Measurements from ENCODE around the gene TRABD2A.
"Not testable (repeated sequence)": the region's sequence is repeated elsewhere in the genome, so short reads cannot be mapped to it uniquely, and the experiment has no call there.

The TRABD2A gene, protein sequence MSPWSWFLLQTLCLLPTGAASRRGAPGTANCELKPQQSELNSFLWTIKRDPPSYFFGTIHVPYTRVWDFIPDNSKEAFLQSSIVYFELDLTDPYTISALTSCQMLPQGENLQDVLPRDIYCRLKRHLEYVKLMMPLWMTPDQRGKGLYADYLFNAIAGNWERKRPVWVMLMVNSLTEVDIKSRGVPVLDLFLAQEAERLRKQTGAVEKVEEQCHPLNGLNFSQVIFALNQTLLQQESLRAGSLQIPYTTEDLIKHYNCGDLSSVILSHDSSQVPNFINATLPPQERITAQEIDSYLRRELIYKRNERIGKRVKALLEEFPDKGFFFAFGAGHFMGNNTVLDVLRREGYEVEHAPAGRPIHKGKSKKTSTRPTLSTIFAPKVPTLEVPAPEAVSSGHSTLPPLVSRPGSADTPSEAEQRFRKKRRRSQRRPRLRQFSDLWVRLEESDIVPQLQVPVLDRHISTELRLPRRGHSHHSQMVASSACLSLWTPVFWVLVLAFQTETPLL

GRCh38 chr2:84880645-84881521, at the start of gene TRABD2A:
TSS of gene TRABD2A (minus strand) at chr2:84881084. CDS start at chr2:84881039, 45 bp downstream.
- no peaks in the 10 kb centered on the region for H3K9me3 Mint-ChIP-seq
- peak; percentile 50 for ATAC-seq (replicated peaks; ENCODE audit: extremely low read depth, poor library complexity, severe bottlenecking)
- no peak for DNase-seq (ENCODE audit: low spot score in 2 of 2)
- H3K27ac Mint-ChIP-seq (ENCODE audit: low read depth): peak within 1 kb of the TSS; percentile 90
- no peaks in the 10 kb centered on the region for H3K27me3 Mint-ChIP-seq
- peaks cover 22% of the 10 kb centered on the region for H3K36me3 Mint-ChIP-seq (ENCODE audit: insufficient read depth)
- peak within 1 kb of the TSS; percentile 87 for H3K4me3 Mint-ChIP-seq
- peaks cover 49% of the 10 kb centered on the region for H3K4me1 Mint-ChIP-seq

- Mint-ChIP-seq H3K27me3 (no peaks in the 10 kb centered on the region), H3K4me3 (peak overlapping the region; percentile 97), H3K4me1 (peaks cover 42% of the 10 kb centered on the region), H3K27ac (ENCODE audit: low read depth) (peak overlapping the region; percentile 99), H3K9me3 (no peaks in the 10 kb centered on the region), H3K36me3 (ENCODE audit: insufficient read depth) (peaks cover 15% of the 10 kb centered on the region)
- DNase-seq (ENCODE audit: low spot score in 2 of 2): no peak
- no peak for ATAC-seq (replicated peaks; ENCODE audit: extremely low read depth, poor library complexity, severe bottlenecking)
Observed at GRCh38 chr2:84927275-84927627, 46.4 kb upstream of the TRABD2A start.

DNA sequence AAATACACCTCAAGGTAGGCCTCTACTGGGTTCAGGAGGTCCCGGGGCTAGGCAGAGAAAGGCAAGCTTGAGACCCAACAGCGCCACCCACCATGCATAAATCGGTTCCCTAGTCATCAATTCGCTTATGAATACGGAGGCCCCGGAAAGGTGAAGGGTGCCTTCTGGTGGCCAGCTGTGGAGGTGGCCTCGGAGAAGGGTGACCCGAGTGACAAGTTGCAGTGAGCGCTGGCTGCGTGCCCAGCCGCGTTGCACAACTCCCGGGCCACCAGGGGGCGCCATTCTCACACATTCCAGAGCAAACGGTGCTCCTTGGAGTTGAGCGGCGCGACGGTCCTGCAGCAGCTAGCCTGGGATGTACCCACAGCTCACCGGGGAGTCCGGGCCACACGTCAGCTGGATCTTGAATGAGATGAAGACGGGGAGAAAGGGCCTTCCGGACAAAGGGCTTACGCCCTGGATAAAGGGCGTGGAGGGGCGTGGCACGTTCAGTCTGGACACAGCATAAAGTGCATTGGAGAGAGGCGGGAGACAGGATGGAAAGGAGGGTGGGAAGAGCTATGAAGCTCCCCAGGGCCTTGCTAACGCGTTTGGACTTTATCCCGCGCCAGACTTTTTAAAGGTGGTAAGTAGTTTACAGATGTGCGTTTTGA, 45.0 kb upstream of the TRABD2A start:
- Mint-ChIP-seq H3K27ac (ENCODE audit: low read depth) (peak overlapping the region; percentile 99), H3K4me1 (peaks cover 31% of the 10 kb centered on the region), H3K27me3 (no peaks in the 10 kb centered on the region), H3K9me3 (no peaks in the 10 kb centered on the region), H3K36me3 (ENCODE audit: insufficient read depth) (peaks cover 15% of the 10 kb centered on the region), H3K4me3 (peak overlapping the region; percentile 97)
- ATAC-seq (replicated peaks; ENCODE audit: extremely low read depth, poor library complexity, severe bottlenecking): peak; percentile 86
- DNase-seq (ENCODE audit: low spot score in 2 of 2): peak; percentile 96 to 99

DNA sequence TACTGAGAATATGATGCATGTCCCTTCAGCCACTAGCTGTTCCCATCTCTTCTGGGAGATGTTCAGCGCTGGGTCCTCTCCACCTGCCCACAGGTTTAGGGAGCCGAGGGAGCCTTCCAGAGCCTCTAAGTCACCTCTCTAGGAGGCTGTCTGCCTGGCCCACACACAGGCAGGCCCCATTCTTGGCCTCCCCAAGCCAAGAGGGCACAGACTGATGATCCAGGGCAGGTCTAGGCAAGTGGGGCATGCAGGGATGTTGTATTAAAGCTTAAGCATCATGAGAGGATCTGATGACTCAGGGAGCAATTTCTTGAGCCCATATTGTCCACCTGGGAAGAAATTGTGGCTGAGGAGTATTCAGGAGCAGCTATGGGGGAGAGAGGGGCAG, 44.4 kb upstream of the TRABD2A start:
- peak overlapping the region; percentile 97 for H3K4me3 Mint-ChIP-seq
- DNase-seq (ENCODE audit: low spot score in 2 of 2) (no peak), ATAC-seq (replicated peaks; ENCODE audit: extremely low read depth, poor library complexity, severe bottlenecking) (peak; percentile 4)
- peaks cover 31% of the 10 kb centered on the region for H3K4me1 Mint-ChIP-seq
- peak overlapping the region; percentile 99 for H3K27ac Mint-ChIP-seq (ENCODE audit: low read depth)
- no peaks in the 10 kb centered on the region for H3K9me3 Mint-ChIP-seq
- peaks cover 15% of the 10 kb centered on the region for H3K36me3 Mint-ChIP-seq (ENCODE audit: insufficient read depth)
- H3K27me3 Mint-ChIP-seq: no peaks in the 10 kb centered on the region

DNA sequence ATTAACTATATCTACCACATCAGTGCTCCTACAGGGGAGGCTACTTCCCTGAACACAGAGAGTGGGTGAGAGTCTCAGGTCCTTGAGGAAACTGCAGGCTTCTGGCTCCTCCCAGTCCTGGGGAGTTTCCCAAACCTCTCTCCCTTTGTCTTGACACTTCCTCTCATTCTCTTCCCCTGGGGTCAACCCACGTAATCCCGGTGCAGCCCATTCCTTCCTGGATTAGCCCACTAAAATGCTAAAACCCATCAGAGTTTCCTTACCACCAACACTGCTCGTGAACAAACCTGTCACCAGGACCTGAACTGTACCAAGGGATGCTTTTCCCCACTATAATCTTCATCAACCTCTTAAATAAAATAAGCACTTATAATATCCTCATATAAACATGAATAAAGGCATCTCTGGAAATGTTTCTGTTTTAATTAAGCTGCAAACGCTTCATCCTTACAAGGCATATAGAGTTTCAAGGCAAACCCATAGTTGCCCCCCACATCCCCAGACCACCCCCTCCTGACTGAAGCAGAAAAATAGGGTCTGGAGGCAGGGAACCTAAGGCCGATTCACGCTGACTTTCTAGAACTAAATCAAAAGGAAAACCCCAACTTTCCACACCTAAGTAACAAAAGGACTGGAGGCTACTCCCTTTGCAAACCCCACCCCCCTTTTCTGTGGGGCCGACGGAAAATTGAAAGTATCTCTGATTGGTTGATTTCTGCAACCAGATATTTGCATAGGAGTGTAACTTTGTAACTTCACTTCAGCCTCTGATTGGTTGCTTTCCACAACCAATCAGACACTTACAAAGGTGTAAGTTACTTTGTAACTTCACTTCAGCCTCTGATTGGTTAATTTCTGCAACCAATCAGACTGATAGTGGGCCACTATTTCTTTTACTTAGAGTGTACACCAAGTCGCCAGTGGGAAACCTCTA, 43.6 kb upstream of the TRABD2A start:
- ATAC-seq (replicated peaks; ENCODE audit: extremely low read depth, poor library complexity, severe bottlenecking) (no peak), DNase-seq (ENCODE audit: low spot score in 2 of 2) (no peak)
- H3K36me3 Mint-ChIP-seq (ENCODE audit: insufficient read depth): peaks cover 15% of the 10 kb centered on the region

DNA sequence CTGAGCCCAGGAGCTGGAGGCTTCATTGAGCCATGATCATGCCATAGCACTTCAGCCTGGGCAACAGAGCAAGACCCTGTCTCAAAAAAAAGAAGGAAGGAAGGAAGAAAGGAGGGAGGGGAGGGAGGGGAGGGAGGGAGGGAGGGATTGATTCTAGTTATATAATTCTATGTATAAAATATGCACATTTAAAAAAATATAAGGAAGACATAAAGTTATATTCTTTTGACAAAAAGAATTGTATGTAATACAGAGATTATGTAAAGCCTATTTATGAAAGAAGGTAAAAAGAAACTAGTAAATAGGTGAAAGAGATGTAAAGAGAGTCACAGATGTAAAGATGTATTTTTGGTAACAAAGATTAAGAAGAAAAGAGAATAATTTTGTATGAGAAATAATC, 42.1 kb upstream of the TRABD2A start:
- no peak overlapping the region for H3K4me3 Mint-ChIP-seq
- no peaks in the 10 kb centered on the region for H3K9me3 Mint-ChIP-seq
- H3K4me1 Mint-ChIP-seq: peaks cover 38% of the 10 kb centered on the region
- ATAC-seq (replicated peaks; ENCODE audit: extremely low read depth, poor library complexity, severe bottlenecking) (no peak), DNase-seq (ENCODE audit: low spot score in 2 of 2) (no peak)
- peaks cover 15% of the 10 kb centered on the region for H3K36me3 Mint-ChIP-seq (ENCODE audit: insufficient read depth)
- no peak overlapping the region for H3K27ac Mint-ChIP-seq (ENCODE audit: low read depth)
- no peaks in the 10 kb centered on the region for H3K27me3 Mint-ChIP-seq

More for the DNA sequence above, 43.6 kb upstream of the TRABD2A start:
- Mint-ChIP-seq H3K4me1 (peaks cover 35% of the 10 kb centered on the region), H3K4me3 (no peak overlapping the region), H3K9me3 (no peaks in the 10 kb centered on the region), H3K27me3 (no peaks in the 10 kb centered on the region), H3K27ac (ENCODE audit: low read depth) (peak overlapping the region; percentile 99)

- Mint-ChIP-seq H3K27ac (ENCODE audit: low read depth) (peak overlapping the region; percentile 54), H3K4me3 (no peak overlapping the region), H3K27me3 (no peaks in the 10 kb centered on the region), H3K36me3 (ENCODE audit: insufficient read depth) (no peaks in the 10 kb centered on the region), H3K9me3 (no peaks in the 10 kb centered on the region), H3K4me1 (peaks cover 15% of the 10 kb centered on the region)
- DNase-seq (ENCODE audit: low spot score in 2 of 2) (no peak), ATAC-seq (replicated peaks; ENCODE audit: extremely low read depth, poor library complexity, severe bottlenecking) (no peak)
Observed at GRCh38 chr2:84919885-84920580, 39.1 kb upstream of the TRABD2A start.

- Mint-ChIP-seq H3K4me3 (no peak overlapping the region), H3K27ac (ENCODE audit: low read depth) (no peak overlapping the region), H3K36me3 (ENCODE audit: insufficient read depth) (no peaks in the 10 kb centered on the region), H3K4me1 (peaks cover 7% of the 10 kb centered on the region), H3K27me3 (no peaks in the 10 kb centered on the region), H3K9me3 (no peaks in the 10 kb centered on the region)
- no peak for ATAC-seq (replicated peaks; ENCODE audit: extremely low read depth, poor library complexity, severe bottlenecking)
- DNase-seq (ENCODE audit: low spot score in 2 of 2): no peak
Observed at GRCh38 chr2:84918430-84918829, 37.5 kb upstream of the TRABD2A start.

DNA sequence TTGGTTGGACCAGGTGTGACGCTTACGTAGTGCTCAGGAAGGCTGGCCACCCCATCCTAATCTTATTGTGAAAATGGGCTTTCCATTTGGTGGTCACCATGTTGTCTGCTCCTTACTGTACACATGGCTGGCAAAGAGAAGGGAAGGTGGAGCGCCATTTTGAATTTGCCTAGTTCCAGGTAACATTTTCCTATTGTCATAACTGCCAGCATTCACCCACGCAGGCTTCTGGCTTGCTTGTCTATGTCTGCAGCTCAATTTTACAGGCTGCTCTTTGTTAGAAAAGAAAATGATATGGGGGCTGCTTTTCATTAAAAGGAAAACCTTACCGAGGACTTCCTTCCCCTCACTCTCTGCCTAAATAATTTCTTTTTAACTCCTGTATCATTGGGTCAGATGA, 36.9 kb upstream of the TRABD2A start:
- ATAC-seq (replicated peaks; ENCODE audit: extremely low read depth, poor library complexity, severe bottlenecking); DNase-seq (ENCODE audit: low spot score in 2 of 2); H3K27ac Mint-ChIP-seq (ENCODE audit: low read depth); H3K27me3 Mint-ChIP-seq; H3K4me3 Mint-ChIP-seq; H3K4me1 Mint-ChIP-seq; H3K36me3 Mint-ChIP-seq (ENCODE audit: insufficient read depth); H3K9me3 Mint-ChIP-seq: not testable (repeated sequence)

DNA sequence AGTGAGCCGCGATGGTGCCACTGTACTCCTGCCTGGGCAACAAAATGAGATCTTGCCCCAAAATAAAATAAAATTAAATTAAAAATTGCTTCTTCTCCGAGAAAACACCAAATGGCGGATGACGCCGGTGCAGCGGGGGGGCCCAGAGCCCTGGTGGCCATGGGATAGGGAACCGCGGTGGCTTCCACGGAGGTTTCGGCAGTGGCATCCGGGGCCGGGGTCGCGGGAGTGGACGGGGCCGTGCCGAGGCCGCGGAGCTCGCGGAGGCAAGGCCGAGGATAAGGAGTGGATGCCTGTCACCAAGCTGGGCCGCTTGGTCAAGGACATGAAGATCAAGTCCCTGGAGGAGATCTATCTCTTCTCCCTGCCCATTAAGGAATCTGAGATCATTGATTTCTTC, 34.8 kb upstream of the TRABD2A start:
- not testable (repeated sequence) for H3K36me3 Mint-ChIP-seq (ENCODE audit: insufficient read depth); ATAC-seq (replicated peaks; ENCODE audit: extremely low read depth, poor library complexity, severe bottlenecking); H3K27ac Mint-ChIP-seq (ENCODE audit: low read depth); DNase-seq (ENCODE audit: low spot score in 2 of 2); H3K27me3 Mint-ChIP-seq; H3K4me3 Mint-ChIP-seq; H3K9me3 Mint-ChIP-seq; H3K4me1 Mint-ChIP-seq

GRCh38 chr2:84914334-84914733, 33.5 kb upstream of the TRABD2A start:
- no peak for ATAC-seq (replicated peaks; ENCODE audit: extremely low read depth, poor library complexity, severe bottlenecking)
- H3K27me3 Mint-ChIP-seq: no peaks in the 10 kb centered on the region
- H3K4me3 Mint-ChIP-seq: no peak overlapping the region

More at GRCh38 chr2:84914334-84914733, 33.5 kb upstream of the TRABD2A start:
- peaks cover 9% of the 10 kb centered on the region for H3K9me3 Mint-ChIP-seq
- no peak for DNase-seq (ENCODE audit: low spot score in 2 of 2)
- H3K27ac Mint-ChIP-seq (ENCODE audit: low read depth): no peak overlapping the region
- H3K36me3 Mint-ChIP-seq (ENCODE audit: insufficient read depth): peaks cover 6% of the 10 kb centered on the region
- peaks cover 2% of the 10 kb centered on the region for H3K4me1 Mint-ChIP-seq
